IMR-90 (cell line): ENCODE results near the gene MAGI3. TPM values are rescaled to one million over a fixed set of nuclear protein-coding genes. Genes with fewer than 3 reads are reported as not detected.

ENCODE experiments used
- ATAC-seq: fragments of 200-7000 bp; cut with Tn5 transposase; 2 replicates; pipeline ENCODE4 v1.9.1; 2020; ENCODE audit warnings: low read depth, mild to moderate bottlenecking, moderate library complexity
- BruUV-seq: library from RNA; stranded (reverse); fragments of 400-500 nt; replicated peaks from 2 replicates; lab custom pipeline; 2021; lab: Mats Ljungman, UMichigan
- CTCF ChIA-PET: fragments of 300-600 bp; formaldehyde crosslinking; extraction: SDS; loops from one replicate; lab custom pipeline; 2021; ENCODE audit warnings: antibody characterized with exemption; lab: Yijun Ruan, JAX
- POLR2A ChIA-PET: fragments of 300-600 bp; sonication (Branson Sonifier 250); formaldehyde crosslinking; loops from one replicate; lab custom pipeline; 2022; ENCODE audit warnings: antibody characterized with exemption; ENCODE audit not compliant: unreplicated experiment; lab: Charles Lee
- DNase-seq: peaks from one replicate; pipeline ENCODE4 v3.0.0; 2013
- H2AFZ ChIP-seq: replicated peaks from 2 replicates; pipeline ENCODE3; 2013; ENCODE audit warnings: low read length, mild to moderate bottlenecking; ENCODE audit not compliant: poor library complexity
- H2AK5ac ChIP-seq: 2 replicates; pipeline ENCODE4 v1.6.1; 2013; ENCODE audit warnings: low read depth, low read length, inconsistent platforms
- H2AK9ac ChIP-seq: replicated peaks from 2 replicates; pipeline ENCODE3; 2013; ENCODE audit warnings: mild to moderate bottlenecking, low read depth, low read length, moderate library complexity; ENCODE audit not compliant: poor library complexity
- H2BK120ac ChIP-seq: 2 replicates; pipeline ENCODE4 v1.6.1; 2013; ENCODE audit warnings: low read depth, low read length, inconsistent platforms
- H2BK15ac ChIP-seq: 3 replicates; pipeline ENCODE4 v1.6.1; 2013; ENCODE audit warnings: low read depth, low read length, inconsistent platforms
- H2BK20ac ChIP-seq: 2 replicates; pipeline ENCODE4 v1.6.1; 2013; ENCODE audit warnings: low read depth, mild to moderate bottlenecking, inconsistent platforms, low read length, moderate library complexity
- H2BK5ac ChIP-seq: 2 replicates; pipeline ENCODE4 v1.6.1; 2013; ENCODE audit warnings: mild to moderate bottlenecking, low read depth, low read length, inconsistent platforms; ENCODE audit not compliant: poor library complexity, severe bottlenecking
- H3K14ac ChIP-seq: replicated peaks from 2 replicates; pipeline ENCODE4 v1.6.1; 2013; ENCODE audit warnings: low read depth, low read length, inconsistent platforms
- H3K18ac ChIP-seq: 2 replicates; pipeline ENCODE4 v1.6.1; 2013; ENCODE audit warnings: low read depth, low read length, control low read depth
- H3K23ac ChIP-seq: 2 replicates; pipeline ENCODE4 v1.6.1; 2013; ENCODE audit warnings: low read depth, low read length, inconsistent platforms
- H3K27ac ChIP-seq: 2 replicates; pipeline ENCODE4 v1.5.1; 2013; ENCODE audit warnings: mild to moderate bottlenecking, control low read depth, low read length; ENCODE audit not compliant: insufficient read depth
- H3K27me3 ChIP-seq: 2 replicates; pipeline ENCODE4 v1.6.1; 2013; ENCODE audit warnings: low read length; ENCODE audit not compliant: control insufficient read depth, insufficient read depth
- H3K36me3 ChIP-seq: 2 replicates; pipeline ENCODE4 v1.6.1; 2013; ENCODE audit warnings: low read length, mixed read lengths; ENCODE audit not compliant: control insufficient read depth, insufficient read depth
- H3K4ac ChIP-seq: 2 replicates; pipeline ENCODE4 v1.6.1; 2013; ENCODE audit warnings: low read depth, low read length, inconsistent platforms
- H3K4me1 ChIP-seq: 2 replicates; pipeline ENCODE4 v1.6.1; 2013; ENCODE audit warnings: low read length, mixed read lengths; ENCODE audit not compliant: control insufficient read depth, insufficient read depth
- H3K4me2 ChIP-seq: 2 replicates; pipeline ENCODE4 v1.6.1; 2013; ENCODE audit warnings: low read depth, mild to moderate bottlenecking, control low read depth, low read length, moderate library complexity
- H3K4me3 ChIP-seq: 2 replicates; pipeline ENCODE4 v1.5.1; 2013; ENCODE audit warnings: low read depth, mild to moderate bottlenecking, control low read depth, low read length, moderate library complexity; ENCODE audit not compliant: insufficient read depth
- H3K56ac ChIP-seq: 2 replicates; pipeline ENCODE4 v1.6.1; 2013; ENCODE audit warnings: low read length, inconsistent platforms; ENCODE audit not compliant: insufficient read depth; ENCODE audit errors: extremely low read depth
- H3K79me1 ChIP-seq, 2 experiments: 2 replicates each; pipeline ENCODE4 v1.6.1; 2013; ENCODE audit warnings: low read length in 2 of 2, inconsistent platforms in 1 of 2, low read depth in 1 of 2
- H3K9ac ChIP-seq: 2 replicates; pipeline ENCODE4 v1.6.1; 2013; ENCODE audit warnings: low read depth, low read length, control low read depth
- H3K9me1 ChIP-seq: 2 replicates; pipeline ENCODE4 v1.6.1; 2013; ENCODE audit warnings: low read length, inconsistent platforms; ENCODE audit not compliant: insufficient read depth
- H3K9me3 ChIP-seq: 2 replicates; pipeline ENCODE4 v1.6.1; 2013; ENCODE audit warnings: low read length; ENCODE audit not compliant: control insufficient read depth, insufficient read depth
- H4K20me1 ChIP-seq: 2 replicates; pipeline ENCODE4 v1.6.1; 2013; ENCODE audit warnings: low read length, inconsistent platforms; ENCODE audit not compliant: insufficient read depth
- H4K5ac ChIP-seq: 2 replicates; pipeline ENCODE4 v1.6.1; 2013; ENCODE audit warnings: mild to moderate bottlenecking, low read depth, low read length, control low read depth
- H4K8ac ChIP-seq, 2 experiments: 2 replicates each; pipeline ENCODE4 v1.6.1; 2013; ENCODE audit warnings: low read depth in 2 of 2, low read length in 2 of 2, control low read depth in 1 of 2, inconsistent platforms in 1 of 2
- H4K91ac ChIP-seq: 2 replicates; pipeline ENCODE4 v1.6.1; 2013; ENCODE audit warnings: low read depth, low read length, inconsistent platforms; ENCODE audit not compliant: insufficient read depth
- BHLHE40 ChIP-seq: fragments of 150-350 bp; IDR thresholded peaks from 2 replicates; pipeline ENCODE4 v1.6.1; 2016; ENCODE audit warnings: mild to moderate bottlenecking, low read depth, low read length
- CEBPB ChIP-seq: IDR thresholded peaks from 2 replicates; pipeline ENCODE4 v1.6.1; 2012; ENCODE audit warnings: low read depth, low read length, improper control_type of control experiment
- CHD1 ChIP-seq: IDR thresholded peaks from 2 replicates; pipeline ENCODE4 v1.6.1; 2012; ENCODE audit warnings: low read depth, low read length, improper control_type of control experiment
- ELK1 ChIP-seq: fragments of 150-350 bp; IDR thresholded peaks from 2 replicates; pipeline ENCODE4 v1.6.1; 2016; ENCODE audit warnings: low read depth, mild to moderate bottlenecking, low read length, moderate library complexity, borderline replicate concordance
- FOS ChIP-seq: fragments of 150-350 bp; IDR thresholded peaks from 2 replicates; pipeline ENCODE4 v1.6.1; 2016; ENCODE audit warnings: low read depth, low read length
- MAFK ChIP-seq: IDR thresholded peaks from 2 replicates; pipeline ENCODE4 v1.6.1; 2012; ENCODE audit warnings: low read depth, low read length, improper control_type of control experiment
- MAZ ChIP-seq: IDR thresholded peaks from 2 replicates; pipeline ENCODE4 v1.6.1; 2012; ENCODE audit warnings: low read depth, mild to moderate bottlenecking, low read length, improper control_type of control experiment, moderate library complexity, borderline replicate concordance
- MXI1 ChIP-seq: IDR thresholded peaks from 2 replicates; pipeline ENCODE4 v1.6.1; 2012; ENCODE audit warnings: low read depth, mild to moderate bottlenecking, low read length, moderate library complexity, borderline replicate concordance
- NFE2L2 ChIP-seq: fragments of 150-350 bp; IDR thresholded peaks from 2 replicates; pipeline ENCODE4 v1.6.1; 2016; ENCODE audit warnings: low read depth, mild to moderate bottlenecking, low read length
- POLR2A ChIP-seq: IDR thresholded peaks from 2 replicates; pipeline ENCODE4 v1.6.1; 2012; ENCODE audit warnings: mild to moderate bottlenecking, low read depth, low read length
- RAD21 ChIP-seq: IDR thresholded peaks from 2 replicates; pipeline ENCODE4 v1.6.1; 2012; ENCODE audit warnings: low read length, improper control_type of control experiment
- RCOR1 ChIP-seq: IDR thresholded peaks from 2 replicates; pipeline ENCODE4 v1.6.1; 2012; ENCODE audit warnings: mild to moderate bottlenecking, low read length, improper control_type of control experiment; ENCODE audit not compliant: insufficient replicate concordance
- RFX5 ChIP-seq: IDR thresholded peaks from 2 replicates; pipeline ENCODE4 v1.8.0; 2012; ENCODE audit warnings: low read depth, mild to moderate bottlenecking, low read length, moderate library complexity
- SMC3 ChIP-seq: fragments of 150-350 bp; IDR thresholded peaks from 2 replicates; pipeline ENCODE4 v1.6.1; 2016; ENCODE audit warnings: low read depth, mild to moderate bottlenecking, antibody characterized with exemption, low read length, moderate library complexity
- WGBS, 2 experiments: methylation state at CpG; one replicate each; pipeline versions ENCODE4 v1.1.5 to v1.1.7; 2013; ENCODE audit warnings: missing lambda C conversion rate in 2 of 2; ENCODE audit not compliant: insufficient read length in 1 of 2; ENCODE audit errors: extremely low coverage in 2 of 2; 5-methylcytosine and 5-hydroxymethylcytosine counted together
- dilution Hi-C: fragments of 300-500 bp; cut with HindIII; formaldehyde crosslinking; loops from one replicate; pipeline ENCODE4 v1.14.3; 2018; ENCODE audit warnings: low sequenced_read_pairs; ENCODE audit not compliant: unreplicated experiment
- in situ Hi-C: fragments of 300-500 bp; cut with MboI; formaldehyde crosslinking; loops from 3 replicates; pipeline ENCODE4 v1.14.3; 2019; ENCODE audit warnings: low sequenced_read_pairs, inconsistent platforms, mixed read lengths
- intact Hi-C: fragments of 100-400 bp; cut with micrococcal nuclease; formaldehyde crosslinking; loops from 2 replicates; pipeline ENCODE4 v1.10.0; 2022
- polyA plus RNA-seq, 3 experiments: library from polyadenylated mRNA; depleted of rRNA; stranded (reverse); fragments of >200 nt; gene quantifications; 2 replicates each; pipeline ENCODE4 v1.2.3, GENCODE V29; 2012; ENCODE audit warnings: low replicate concordance in 1 of 3
- total RNA-seq: library from RNA; depleted of rRNA; stranded (reverse); fragments of >200 nt; gene quantifications from 2 replicates; pipeline ENCODE4 v1.2.3, GENCODE V29; 2012
- TF ChIP-seq, protein P1 (sequence below): fragments of 150-350 bp; IDR thresholded peaks from 2 replicates; pipeline ENCODE4 v1.6.1; 2017; ENCODE audit warnings: mild to moderate bottlenecking, antibody characterized with exemption, low read length, low read depth
- TF ChIP-seq, protein P2 (sequence below): conservative IDR thresholded peaks from 2 replicates; pipeline ENCODE4 v1.5.1; 2012; ENCODE audit warnings: mild to moderate bottlenecking, low read depth, low read length, improper control_type of control experiment

Gene MAGI3
- total and polyA plus RNA-seq, 2 of the 4 experiments (the other 2 are of a cell fraction), result 2.5 to 8.8 TPM

GRCh38 chr1:113511269-113511668 lies 121.0 kb downstream of the MAGI3 start:
- no peaks in the 10 kb centered on the region for H3K36me3 ChIP-seq
- H2BK20ac ChIP-seq, result no peak overlapping the region
- no peaks in the 10 kb centered on the region; the same call in 1 of the 2 replicates for H3K9me1 ChIP-seq
- no peak overlapping the region for H2BK5ac ChIP-seq
- DNase-seq (no peak), ATAC-seq (no peak)
- no TSS peak for BruUV-seq
- no peak overlapping the region for H3K56ac ChIP-seq
- H4K8ac ChIP-seq, result no peak overlapping the region
- dilution Hi-C loops (no loop called here), intact Hi-C loops (no loop called here), in situ Hi-C loops (no loop called here)
- no peak overlapping the region for H4K91ac ChIP-seq
- H3K27me3 ChIP-seq, result no peaks in the 10 kb centered on the region
- no peak overlapping the region for H3K4me2 ChIP-seq
- H3K4ac ChIP-seq, result no peak overlapping the region
- no peak overlapping the region for H2BK120ac ChIP-seq
- no peak overlapping the region for H2AK5ac ChIP-seq
- no peak overlapping the region for H2AK9ac ChIP-seq
- CTCF ChIA-PET, result no interaction called here
- no peaks in the 10 kb centered on the region for H4K20me1 ChIP-seq
- H3K23ac ChIP-seq, result no peak overlapping the region
- H3K9ac ChIP-seq, result no peak overlapping the region
- no peak overlapping the region for H4K5ac ChIP-seq
- POLR2A ChIA-PET, result no interaction called here
- no peak overlapping the region for H3K18ac ChIP-seq
- H2BK15ac ChIP-seq, result no peak overlapping the region
- TF ChIP-seq CHD1, result no peak
- TF ChIP-seq, protein P1, sequence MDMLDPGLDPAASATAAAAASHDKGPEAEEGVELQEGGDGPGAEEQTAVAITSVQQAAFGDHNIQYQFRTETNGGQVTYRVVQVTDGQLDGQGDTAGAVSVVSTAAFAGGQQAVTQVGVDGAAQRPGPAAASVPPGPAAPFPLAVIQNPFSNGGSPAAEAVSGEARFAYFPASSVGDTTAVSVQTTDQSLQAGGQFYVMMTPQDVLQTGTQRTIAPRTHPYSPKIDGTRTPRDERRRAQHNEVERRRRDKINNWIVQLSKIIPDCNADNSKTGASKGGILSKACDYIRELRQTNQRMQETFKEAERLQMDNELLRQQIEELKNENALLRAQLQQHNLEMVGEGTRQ, result no peak
- TF ChIP-seq NFE2L2, result no peak
- no peak for TF ChIP-seq CEBPB
- TF ChIP-seq, protein P2, sequence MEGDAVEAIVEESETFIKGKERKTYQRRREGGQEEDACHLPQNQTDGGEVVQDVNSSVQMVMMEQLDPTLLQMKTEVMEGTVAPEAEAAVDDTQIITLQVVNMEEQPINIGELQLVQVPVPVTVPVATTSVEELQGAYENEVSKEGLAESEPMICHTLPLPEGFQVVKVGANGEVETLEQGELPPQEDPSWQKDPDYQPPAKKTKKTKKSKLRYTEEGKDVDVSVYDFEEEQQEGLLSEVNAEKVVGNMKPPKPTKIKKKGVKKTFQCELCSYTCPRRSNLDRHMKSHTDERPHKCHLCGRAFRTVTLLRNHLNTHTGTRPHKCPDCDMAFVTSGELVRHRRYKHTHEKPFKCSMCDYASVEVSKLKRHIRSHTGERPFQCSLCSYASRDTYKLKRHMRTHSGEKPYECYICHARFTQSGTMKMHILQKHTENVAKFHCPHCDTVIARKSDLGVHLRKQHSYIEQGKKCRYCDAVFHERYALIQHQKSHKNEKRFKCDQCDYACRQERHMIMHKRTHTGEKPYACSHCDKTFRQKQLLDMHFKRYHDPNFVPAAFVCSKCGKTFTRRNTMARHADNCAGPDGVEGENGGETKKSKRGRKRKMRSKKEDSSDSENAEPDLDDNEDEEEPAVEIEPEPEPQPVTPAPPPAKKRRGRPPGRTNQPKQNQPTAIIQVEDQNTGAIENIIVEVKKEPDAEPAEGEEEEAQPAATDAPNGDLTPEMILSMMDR, result no peak
- no peak for TF ChIP-seq POLR2A
- TF ChIP-seq SMC3, result no peak
- no peak for TF ChIP-seq MXI1
- TF ChIP-seq ELK1, result no peak
- TF ChIP-seq RCOR1, result no peak
- no peak for TF ChIP-seq MAFK
- TF ChIP-seq RAD21, result no peak
- TF ChIP-seq FOS, result no peak
- TF ChIP-seq BHLHE40, result no peak
- no peak for TF ChIP-seq RFX5
- TF ChIP-seq MAZ, result no peak
- H3K79me1 ChIP-seq, result peaks cover 3 to 13% of the 10 kb centered on the region in 2 experiments; a peak in 3 of 4 replicates
- no peak overlapping the region for H2AFZ ChIP-seq
- no CpG with 5 or more reads among the region's 2 CpGs for WGBS, 2 experiments
- H3K4me1 ChIP-seq, result no peaks in the 10 kb centered on the region; the same call in 1 of the 2 replicates
- no peak overlapping the region for H3K4me3 ChIP-seq
- peaks cover 4% of the 10 kb centered on the region for H3K9me3 ChIP-seq
- no peak overlapping the region for H3K27ac ChIP-seq
- H3K14ac ChIP-seq, result no peak overlapping the region
